ENCODE data around the gene SDR42E1.
A peak's percentile ranks its signal among the peaks of the same experiment; 100 is the strongest.
"Not testable (repeated sequence)": the region's sequence is repeated elsewhere in the genome, so short reads cannot be mapped to it uniquely, and the experiment has no call there.

The SDR42E1 gene

GRCh38 chr16:82037251-82037650, 26.0 kb upstream of the SDR42E1 start:
- no peak for DNase-seq

DNA sequence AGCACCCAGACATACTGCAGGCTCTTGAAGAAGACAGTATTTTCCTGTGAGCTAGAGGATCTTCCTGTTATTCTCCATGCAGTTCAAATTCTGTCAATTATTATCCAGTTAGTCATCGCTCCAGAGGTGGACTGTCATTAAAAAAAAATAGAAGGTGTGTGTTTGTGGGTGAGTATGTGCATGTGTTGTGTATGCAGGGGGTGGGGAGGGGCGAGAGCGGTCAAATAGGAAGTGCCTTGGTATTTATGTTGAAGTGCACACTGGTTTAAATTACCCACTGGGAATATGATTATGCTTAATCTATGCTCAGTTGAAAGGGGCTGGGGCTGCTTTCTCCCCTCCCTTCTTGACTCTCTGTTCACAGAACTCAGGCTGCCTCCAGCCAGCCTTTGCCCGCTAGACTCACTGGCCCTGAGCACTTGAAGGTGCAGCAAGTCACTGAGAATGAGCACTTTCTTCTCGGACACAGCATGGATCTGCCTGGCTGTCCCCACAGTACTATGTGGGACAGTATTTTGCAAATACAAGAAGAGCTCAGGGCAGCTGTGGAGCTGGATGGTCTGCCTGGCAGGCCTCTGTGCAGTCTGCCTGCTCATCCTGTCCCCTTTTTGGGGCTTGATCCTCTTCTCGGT, 23.8 kb upstream of the SDR42E1 start, which contains the start of gene HSD17B2:
Gene HSD17B2, plus strand, starts transcription at position 273 of the 632 bp plus-strand sequence. Its CDS starts 172 bp downstream, at position 445.
- DNase-seq: no peak

- DNase-seq: no peak
Observed at GRCh38 chr16:82033683-82034300, 22.5 kb upstream of the SDR42E1 start.

DNA sequence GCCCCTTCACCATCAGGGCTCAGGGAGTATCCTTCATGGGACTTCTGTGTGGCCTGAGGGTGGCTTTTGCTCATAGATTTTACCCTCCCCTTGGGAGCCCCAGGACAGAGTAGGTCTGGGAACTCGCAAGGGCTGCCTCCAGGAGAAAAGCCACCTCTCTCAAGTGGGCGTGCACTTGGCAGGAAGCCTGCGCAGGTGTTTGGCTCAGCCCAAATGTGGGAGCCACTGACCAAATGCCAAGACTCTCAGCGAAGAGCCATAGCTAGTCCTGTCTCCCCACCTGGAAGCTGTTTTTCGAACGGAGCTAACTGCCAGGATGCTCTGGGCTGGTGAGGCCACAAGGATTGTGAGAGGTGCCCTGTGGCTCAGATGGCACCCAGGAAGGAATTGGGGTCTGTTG, 21.7 kb upstream of the SDR42E1 start:
- DNase-seq: no peak

DNA sequence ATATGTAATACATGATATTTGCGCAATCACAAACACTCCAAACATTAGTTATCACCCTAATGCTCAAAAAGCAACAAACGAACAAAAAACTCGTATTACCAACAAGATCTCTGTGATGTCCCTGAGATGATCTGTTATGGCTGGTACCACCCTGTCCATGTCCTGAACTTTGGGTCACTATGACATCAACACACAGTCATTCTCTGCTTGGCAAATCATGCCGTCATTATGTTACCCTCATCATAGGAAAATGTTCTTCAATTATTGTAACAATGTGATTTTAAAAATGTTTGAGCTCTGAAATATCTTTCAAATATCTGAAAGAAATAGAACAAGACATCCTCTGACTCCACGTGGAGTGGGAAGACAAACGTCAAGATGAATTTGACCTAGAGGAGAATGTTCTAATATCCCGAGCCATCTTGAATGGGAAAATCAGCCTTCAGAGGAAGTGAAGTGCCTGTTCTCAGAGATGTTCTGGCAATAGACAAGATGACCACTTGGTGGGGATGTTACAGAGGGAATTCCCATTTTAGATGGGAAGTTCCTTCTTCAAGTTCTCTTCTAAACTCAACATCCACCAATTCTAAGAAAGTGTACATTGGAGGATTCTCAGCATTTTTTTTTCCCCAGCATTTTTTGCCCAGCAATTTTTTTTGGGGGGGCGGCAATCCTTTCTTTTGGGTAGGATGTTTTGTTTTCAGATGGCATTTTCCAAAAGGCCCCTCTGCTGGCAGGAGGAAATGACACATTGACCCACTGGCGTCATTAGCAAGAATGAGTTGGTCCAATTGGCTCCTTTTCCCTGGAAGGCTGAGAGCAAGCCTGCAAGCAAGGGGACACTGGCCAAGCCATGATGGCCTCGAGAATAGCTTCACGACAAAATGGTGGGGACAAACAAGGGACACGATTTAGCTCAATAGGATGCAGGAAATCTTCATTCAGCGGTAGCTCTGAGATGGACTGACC, 20.1 kb upstream of the SDR42E1 start:
- DNase-seq: peak in 1 of 6 experiments; percentile 1

DNA sequence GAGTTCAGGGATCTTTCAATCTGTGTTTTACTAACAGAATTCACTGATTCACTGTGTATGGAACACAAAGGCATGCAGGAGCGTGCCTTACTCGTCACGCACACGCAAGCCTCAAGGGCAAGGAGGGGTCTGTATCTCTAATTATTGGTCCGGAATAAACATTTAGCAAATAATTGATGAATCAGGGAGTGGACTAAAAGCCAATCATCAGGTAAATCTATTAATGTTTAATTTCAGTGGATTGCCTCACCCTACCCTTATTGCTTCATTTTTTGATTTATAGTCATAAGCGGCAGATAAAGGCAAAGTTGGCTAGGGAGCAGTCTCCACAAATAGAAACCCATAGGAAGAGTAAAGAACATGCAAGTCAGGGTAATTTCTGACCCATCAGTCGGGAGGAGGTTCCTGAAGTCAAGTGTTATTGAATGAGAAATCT, 16.4 kb upstream of the SDR42E1 start:
- DNase-seq: no peak

DNA sequence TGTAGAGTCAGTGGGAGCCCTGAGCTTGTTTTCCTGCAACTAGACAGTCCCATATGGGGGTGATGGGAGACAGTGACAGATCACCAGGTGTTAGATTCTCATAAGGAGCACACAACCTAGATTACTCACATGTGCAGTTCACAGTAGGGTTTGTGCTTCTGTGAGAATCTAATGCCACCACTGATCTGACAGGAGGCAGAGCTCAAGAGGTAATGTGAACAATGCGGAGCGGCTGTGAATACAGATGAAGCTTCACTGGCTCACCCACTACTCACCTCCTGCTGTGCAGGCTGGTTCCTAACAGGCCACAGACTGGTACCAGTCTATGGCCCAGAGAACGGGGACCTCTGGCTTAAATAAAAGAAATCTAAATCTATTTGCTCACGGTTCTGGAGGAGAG, 13.6 kb upstream of the SDR42E1 start:
- no peak for DNase-seq

DNA sequence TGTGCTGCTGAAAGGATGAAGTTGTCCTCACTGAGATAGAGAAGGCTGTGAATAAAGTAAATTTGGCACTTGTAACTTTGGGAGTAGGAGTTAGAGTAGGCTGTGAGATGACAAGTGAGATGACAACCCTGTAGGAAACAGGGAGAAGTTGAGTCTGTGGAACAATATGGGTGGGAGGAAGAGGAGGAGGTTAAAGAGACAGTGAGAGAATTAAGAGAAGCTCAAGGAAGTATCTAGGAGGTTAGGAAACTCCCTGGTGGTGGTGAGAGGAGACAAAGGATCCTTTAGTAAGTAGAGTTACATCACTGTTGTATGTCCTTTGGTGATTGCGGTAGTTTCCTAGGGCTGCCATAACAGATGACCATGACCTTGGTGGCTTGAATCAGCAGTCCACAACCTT, 13.0 kb upstream of the SDR42E1 start:
- no peak for DNase-seq

DNA sequence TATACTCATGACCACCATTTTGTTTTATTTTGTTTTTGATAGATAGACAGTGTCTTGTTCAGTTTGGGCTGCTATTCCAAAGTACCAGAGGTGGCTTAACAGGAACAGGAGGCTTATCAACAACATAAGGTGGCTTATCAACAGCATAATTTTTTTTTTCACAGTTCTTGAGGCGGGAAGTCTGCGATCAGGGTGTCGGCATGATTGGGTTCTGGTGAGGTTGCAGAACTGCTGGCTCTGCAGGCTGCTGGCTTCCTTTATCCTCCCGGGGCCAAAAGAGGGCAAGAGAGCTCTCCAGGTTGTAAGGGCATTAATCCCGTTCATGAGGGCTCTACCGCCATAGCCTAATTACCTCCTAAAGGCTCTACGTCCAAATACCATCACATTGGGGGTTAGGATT, 11.9 kb upstream of the SDR42E1 start:
- no peak for DNase-seq

- DNase-seq: no peak
Observed at GRCh38 chr16:82020051-82020450, 8.8 kb upstream of the SDR42E1 start.

GRCh38 chr16:82019535-82019934, 8.3 kb upstream of the SDR42E1 start:
- DNase-seq: no peak

DNA sequence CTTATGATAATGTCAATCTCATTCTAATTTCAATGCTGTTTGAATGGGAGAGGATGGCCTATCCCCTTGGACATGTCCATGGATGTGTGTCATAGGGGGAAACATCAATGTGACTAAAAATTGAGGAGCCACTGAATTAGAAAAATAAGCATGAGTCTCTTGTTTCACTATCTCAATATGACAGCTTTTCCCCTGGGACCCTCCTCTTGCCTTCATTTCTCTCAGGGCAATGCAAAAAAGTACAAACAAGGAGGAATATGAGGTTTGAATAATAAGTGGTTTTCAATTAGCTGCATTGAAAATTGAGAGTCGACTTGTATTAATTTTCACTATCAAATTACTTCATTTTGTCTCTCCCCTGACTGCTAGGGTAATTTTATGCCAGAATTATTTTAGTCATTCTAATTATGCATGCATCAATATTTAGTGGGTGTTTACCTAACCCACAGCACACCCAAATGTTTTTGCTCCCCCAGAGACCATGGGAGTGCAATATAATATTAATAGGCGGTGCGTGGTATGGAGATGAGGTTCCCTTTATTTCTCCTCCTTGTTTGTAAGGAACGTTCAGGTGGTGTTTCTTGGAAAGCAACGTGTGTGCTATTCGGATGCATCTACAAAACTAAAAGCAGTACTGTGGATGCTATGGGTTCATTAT, 6.8 kb upstream of the SDR42E1 start:
- DNase-seq: no peak

DNA sequence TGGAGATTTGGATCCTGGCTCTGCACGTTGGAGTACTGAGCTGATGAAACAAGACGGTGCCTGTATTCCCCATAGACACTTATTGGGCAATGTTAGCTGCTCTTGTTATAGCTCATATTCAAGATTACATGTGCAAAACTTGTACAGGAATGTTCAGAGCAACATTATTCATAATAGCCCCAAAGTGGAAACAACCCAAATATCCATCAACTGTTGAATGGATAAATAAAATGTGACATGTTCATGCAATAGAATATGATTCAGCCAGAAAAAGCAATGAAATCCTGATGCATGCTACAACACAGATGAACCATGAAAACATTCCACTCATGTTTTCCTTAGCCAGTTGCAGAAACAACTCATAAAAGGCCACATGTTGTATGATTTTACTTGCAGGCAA, 5.7 kb upstream of the SDR42E1 start:
- no peak for DNase-seq

GRCh38 chr16:82016263-82016662, 5.0 kb upstream of the SDR42E1 start:
- no peak for DNase-seq

GRCh38 chr16:82013139-82013538, 1.9 kb upstream of the SDR42E1 start:
- no peak for DNase-seq

DNA sequence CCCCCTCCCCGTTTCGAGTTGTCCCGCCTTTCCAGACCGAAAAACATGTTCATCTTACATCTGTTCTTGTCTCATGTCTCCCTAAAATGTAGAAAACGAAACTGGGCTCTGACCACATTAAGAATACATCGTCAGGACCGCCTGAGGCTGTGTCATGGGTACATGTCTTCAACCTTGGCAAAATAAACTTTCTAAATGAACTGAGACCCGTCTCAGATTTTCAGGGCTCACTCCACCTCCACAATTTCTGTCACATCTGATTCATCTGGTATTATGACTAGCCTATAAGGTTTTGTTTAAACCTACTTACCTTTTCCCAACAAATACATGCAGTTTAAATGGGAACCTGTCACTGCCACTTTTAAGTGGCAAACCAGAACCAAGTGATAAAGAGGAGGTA, 621 bp downstream of the SDR42E1 start:
- no peak for DNase-seq

DNA sequence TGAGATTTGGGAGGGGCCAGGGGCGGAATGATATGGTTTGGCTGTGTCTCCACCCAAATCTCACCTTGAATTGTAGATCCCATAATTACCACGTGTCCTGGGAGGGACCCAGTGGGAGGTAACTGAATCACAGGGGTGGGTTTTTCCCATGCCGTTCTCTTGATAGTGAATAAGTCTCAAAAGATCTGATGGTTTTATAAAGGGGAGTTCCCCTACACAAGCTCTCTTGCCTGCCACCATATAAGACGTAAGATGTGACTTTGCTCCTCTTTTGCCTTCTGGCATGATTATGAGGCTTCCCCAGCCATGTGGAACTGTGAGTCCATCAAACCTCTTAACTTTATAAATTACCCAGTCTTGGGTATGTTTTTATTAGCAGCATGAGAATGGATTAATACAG, 1.5 kb downstream of the SDR42E1 start:
- not testable (repeated sequence) for DNase-seq

GRCh38 chr16:82008957-82009592, 2.2 kb downstream of the SDR42E1 start:
- DNase-seq: no peak

- no peak for DNase-seq
Observed at GRCh38 chr16:82007189-82007588, 4.1 kb downstream of the SDR42E1 start.

- no peak for DNase-seq
Observed at GRCh38 chr16:82006036-82006435, 5.2 kb downstream of the SDR42E1 start.

GRCh38 chr16:82005027-82005830, 6.0 kb downstream of the SDR42E1 start:
- no peak for DNase-seq

- DNase-seq: peak in 2 of 6 experiments; percentile 5 to 26
Observed at GRCh38 chr16:82004601-82005000, 6.7 kb downstream of the SDR42E1 start.

Data from stimulated activated naive CD4-positive, alpha-beta T cell (primary cell).